Activated CD4-positive, alpha-beta T cell treated with anti-CD3 and anti-CD28 coated beads for 36 hours (primary cell): ENCODE results near the gene DHX32. TPM values are rescaled to one million over a fixed set of nuclear protein-coding genes. Genes with fewer than 3 reads are reported as not detected.
A peak's percentile ranks its signal among the peaks of the same experiment; 100 is the strongest.

Source experiments
- ATAC-seq: fragments of 200-7000 bp; cut with Tn5 transposase; one replicate; pipeline ENCODE4 v1.10.0; 2021; ENCODE audit warnings: mild to moderate bottlenecking, moderate library complexity
- CTCF ChIA-PET: fragments of 350-600 bp; sonication (Branson Sonifier 250); formaldehyde crosslinking; loops from one replicate; lab custom pipeline; 2021; ENCODE audit warnings: antibody characterized with exemption; lab: Charles Lee
- POLR2A ChIA-PET: fragments of 350-600 bp; sonication (Branson Sonifier 250); formaldehyde crosslinking; loops from one replicate; lab custom pipeline; 2021; ENCODE audit warnings: antibody characterized with exemption, inconsistent platforms; lab: Charles Lee
- DNase-seq: peaks from one replicate; pipeline ENCODE4 v3.0.0-alpha.2; 2020
- H3K27ac Mint-ChIP-seq: one replicate; pipeline ENCODE4 v1.8.0; 2021; ENCODE audit warnings: mixed read lengths
- H3K27me3 Mint-ChIP-seq: one replicate; pipeline ENCODE4 v1.8.0; 2021; ENCODE audit warnings: mixed read lengths
- H3K36me3 Mint-ChIP-seq: one replicate; pipeline ENCODE4 v1.8.0; 2021; ENCODE audit warnings: low read depth, mixed read lengths
- H3K4me1 Mint-ChIP-seq: one replicate; pipeline ENCODE4 v1.8.0; 2021; ENCODE audit warnings: mixed read lengths
- H3K4me3 Mint-ChIP-seq: one replicate; pipeline ENCODE4 v1.8.0; 2021; ENCODE audit warnings: mild to moderate bottlenecking, moderate library complexity, mixed read lengths
- H3K9me3 Mint-ChIP-seq: one replicate; pipeline ENCODE4 v1.8.0; 2021; ENCODE audit warnings: low read depth, mixed read lengths
- intact Hi-C, 2 experiments: fragments of 100-400 bp; cut with DNase I in 1 of 2; cut with micrococcal nuclease in 1 of 2; formaldehyde crosslinking; loops; one replicate each; pipeline versions ENCODE4 v1.14.2 to v1.15.1; 2022 to 2024; cut with DNase I, micrococcal nuclease
- microRNA-seq: library from miRNA; unstranded; fragments of <30 nt; microRNA quantifications from one replicate; pipeline ENCODE4 v1.2.0, GENCODE V29; 2021; ENCODE audit warnings: borderline replicate concordance
- total RNA-seq, 2 experiments: library from RNA; stranded (reverse); gene quantifications; one replicate each; pipeline ENCODE4 v1.2.3, GENCODE V29; 2021

Gene DHX32
- total RNA-seq, 2 experiments from 2014 or later = 19.4 to 23.5 TPM

DNA sequence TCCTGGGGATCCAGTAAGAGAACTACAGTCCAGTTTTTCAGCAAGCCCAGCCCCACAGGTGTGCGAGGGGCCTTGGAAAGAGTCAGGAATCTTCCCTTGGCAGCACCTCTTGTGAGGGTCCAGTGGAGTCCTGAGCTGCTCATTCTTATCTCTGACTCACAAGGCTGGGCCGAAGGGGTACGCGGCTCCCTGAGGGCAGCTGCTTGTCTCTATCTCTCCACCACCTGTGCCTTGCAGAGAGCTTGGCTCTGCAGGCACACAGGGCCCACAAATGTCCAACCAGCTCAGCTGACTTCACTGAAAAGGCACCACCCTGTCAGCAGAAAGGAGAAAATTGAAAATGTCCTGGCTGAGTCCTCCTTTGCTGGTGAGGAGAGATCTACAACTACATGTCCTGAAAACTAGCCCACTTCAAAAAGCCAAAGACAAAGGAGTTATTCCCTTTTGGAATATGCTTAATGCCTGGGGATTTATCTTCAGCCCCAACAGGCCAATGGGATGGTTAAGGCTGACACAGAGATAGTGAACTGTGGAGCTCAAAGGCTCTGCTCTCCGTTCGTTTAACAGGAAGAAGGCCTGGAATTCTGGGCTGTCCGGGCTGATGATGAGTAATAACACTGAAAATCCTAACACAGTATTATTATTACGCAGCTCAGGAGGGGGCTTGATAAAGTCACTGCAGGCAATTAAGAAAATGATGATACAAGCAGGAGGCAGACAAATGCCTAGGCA lies 81.5 kb downstream of the DHX32 start:
- ATAC-seq = no peak
- no peak overlapping the region for H3K4me3 Mint-ChIP-seq
- H3K36me3 Mint-ChIP-seq = peaks cover 3% of the 10 kb centered on the region
- no peak overlapping the region for H3K27ac Mint-ChIP-seq
- H3K27me3 Mint-ChIP-seq = no peaks in the 10 kb centered on the region
- POLR2A ChIA-PET = no interaction called here
- CTCF ChIA-PET = no interaction called here
- H3K9me3 Mint-ChIP-seq = no peaks in the 10 kb centered on the region
- intact Hi-C loops = no loop called here
- DNase-seq = no peak
- no peaks in the 10 kb centered on the region for H3K4me1 Mint-ChIP-seq

DNA sequence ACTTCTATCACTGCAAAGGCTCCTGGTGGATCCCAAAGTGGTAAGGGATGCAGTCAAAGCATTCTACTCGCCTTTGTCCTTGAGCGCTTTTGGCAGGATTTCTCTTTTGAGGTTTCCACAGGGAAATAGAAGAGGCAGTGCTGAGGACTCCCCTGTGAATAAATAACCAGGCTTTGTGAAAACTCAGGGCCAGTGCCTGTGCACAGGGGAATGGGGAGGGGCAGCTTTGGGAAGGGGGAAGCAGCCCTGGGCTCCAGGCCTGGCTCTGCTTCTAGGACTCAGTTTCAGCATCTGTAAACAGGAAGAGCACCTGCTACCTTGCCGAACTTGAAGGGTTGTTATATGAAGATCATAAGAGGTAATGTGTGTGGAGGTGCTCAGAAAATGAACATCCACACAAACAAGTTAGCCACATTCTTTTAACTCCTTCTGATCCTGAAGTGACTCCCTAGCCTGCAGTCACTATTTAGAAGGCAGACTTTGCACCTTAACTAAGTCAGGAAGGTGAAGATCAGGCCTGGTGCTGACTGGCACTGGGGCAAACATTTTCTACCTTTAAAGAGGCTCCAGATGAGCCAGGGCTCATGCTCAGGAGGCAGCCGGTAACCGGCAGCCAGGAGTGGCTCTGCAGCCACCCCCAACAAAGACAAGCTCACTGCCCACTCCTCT lies 83.0 kb downstream of the DHX32 start:
- ATAC-seq (no peak), DNase-seq (no peak)
- peaks cover 8% of the 10 kb centered on the region for H3K36me3 Mint-ChIP-seq
- no peaks in the 10 kb centered on the region for H3K27me3 Mint-ChIP-seq
- no peaks in the 10 kb centered on the region for H3K9me3 Mint-ChIP-seq
- H3K4me1 Mint-ChIP-seq = no peaks in the 10 kb centered on the region
- intact Hi-C loops = no loop called here
- CTCF ChIA-PET = interaction anchor here (0.6 kb wide), 1 partner anchor 33 kb away, joined by 3 read pairs; no protein-coding TSS in a partner anchor
- POLR2A ChIA-PET = no interaction called here
- no peak overlapping the region for H3K4me3 Mint-ChIP-seq
- H3K27ac Mint-ChIP-seq = no peak overlapping the region

DNA sequence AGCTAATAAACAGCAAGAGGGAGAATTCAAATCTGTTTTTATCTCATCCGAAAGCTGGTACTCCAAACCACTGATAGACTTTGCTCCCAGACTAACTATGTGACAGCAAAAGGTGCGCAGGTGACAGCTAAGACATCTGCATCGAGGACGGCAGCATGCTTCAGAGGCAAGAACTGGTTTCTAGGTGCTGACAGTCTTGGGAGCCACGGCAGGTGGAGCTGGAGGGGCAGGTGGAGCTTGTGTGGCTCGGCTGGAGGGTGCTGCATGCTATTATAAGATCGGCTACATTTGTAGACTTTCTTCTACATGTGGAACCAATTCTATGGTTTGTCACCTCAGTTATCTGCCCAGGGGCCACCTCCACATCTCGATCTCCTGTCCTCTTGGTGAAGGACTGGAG lies 83.7 kb downstream of the DHX32 start:
- Mint-ChIP-seq H3K27me3 (no peaks in the 10 kb centered on the region), H3K36me3 (peaks cover 9% of the 10 kb centered on the region), H3K4me1 (no peaks in the 10 kb centered on the region), H3K27ac (no peak overlapping the region), H3K9me3 (no peaks in the 10 kb centered on the region), H3K4me3 (no peak overlapping the region)
- ATAC-seq (no peak), DNase-seq (no peak)
- ChIA-PET CTCF (interaction anchor here (0.6 kb wide), 1 partner anchor 33 kb away, joined by 3 read pairs; no protein-coding TSS in a partner anchor), POLR2A (no interaction called here)
- intact Hi-C loops = no loop called here

DNA sequence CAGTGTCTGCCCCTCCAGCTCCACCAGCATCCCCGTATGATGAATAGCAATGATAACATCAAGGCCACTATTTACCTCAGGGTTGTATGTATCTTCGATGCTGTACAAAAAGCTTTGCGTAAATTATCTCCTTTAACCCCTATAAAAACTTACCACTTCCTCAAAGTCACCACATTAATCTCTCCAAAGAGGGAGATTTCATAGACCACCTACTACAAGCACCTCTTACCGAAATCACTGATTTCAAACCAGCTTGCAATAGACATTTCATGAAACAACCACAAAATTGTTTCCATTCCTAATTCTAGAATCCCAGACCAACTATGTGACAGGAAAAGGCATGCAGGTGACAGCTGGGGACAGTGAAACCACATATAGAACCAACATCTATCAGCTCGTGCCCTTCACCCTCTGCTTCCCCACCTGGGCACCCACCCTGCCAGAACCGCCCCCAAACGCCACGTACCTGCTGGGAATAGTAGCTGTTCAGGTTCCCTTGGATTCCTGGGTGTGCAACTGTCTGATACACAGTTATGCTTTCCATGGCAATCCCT lies 85.4 kb downstream of the DHX32 start:
- intact Hi-C loops = no loop called here
- peaks cover 12% of the 10 kb centered on the region for H3K36me3 Mint-ChIP-seq
- H3K4me1 Mint-ChIP-seq = no peaks in the 10 kb centered on the region
- ChIA-PET CTCF (no interaction called here), POLR2A (no interaction called here)
- H3K27me3 Mint-ChIP-seq = no peaks in the 10 kb centered on the region
- no peak overlapping the region for H3K27ac Mint-ChIP-seq
- H3K9me3 Mint-ChIP-seq = no peaks in the 10 kb centered on the region
- DNase-seq = no peak
- H3K4me3 Mint-ChIP-seq = no peak overlapping the region
- ATAC-seq = no peak

DNA sequence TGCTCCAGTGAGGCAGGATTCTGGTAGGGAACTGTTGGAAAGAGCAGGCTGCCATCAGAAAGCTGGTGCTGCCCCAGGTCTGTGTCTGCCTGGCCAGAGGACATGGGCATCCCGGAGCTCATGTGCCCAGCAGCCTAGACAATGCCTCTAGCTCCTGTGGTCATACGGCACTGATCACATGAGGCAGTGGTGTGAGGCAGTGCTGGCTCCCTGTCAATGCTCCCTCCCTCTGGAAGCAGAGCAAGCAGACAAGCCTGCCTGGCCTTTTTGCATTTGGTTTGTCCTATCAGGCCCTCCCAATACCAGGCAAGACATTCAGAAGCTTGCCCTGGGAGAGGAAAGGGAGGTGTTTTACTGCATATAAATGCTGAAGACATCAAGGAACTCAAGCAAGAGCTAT lies 86.0 kb downstream of the DHX32 start:
- intact Hi-C loops = no loop called here
- Mint-ChIP-seq H3K9me3 (no peaks in the 10 kb centered on the region), H3K4me1 (no peaks in the 10 kb centered on the region), H3K27ac (no peak overlapping the region), H3K4me3 (no peak overlapping the region), H3K36me3 (peaks cover 12% of the 10 kb centered on the region), H3K27me3 (no peaks in the 10 kb centered on the region)
- DNase-seq (no peak), ATAC-seq (no peak)
- ChIA-PET POLR2A (no interaction called here), CTCF (no interaction called here)

DNA sequence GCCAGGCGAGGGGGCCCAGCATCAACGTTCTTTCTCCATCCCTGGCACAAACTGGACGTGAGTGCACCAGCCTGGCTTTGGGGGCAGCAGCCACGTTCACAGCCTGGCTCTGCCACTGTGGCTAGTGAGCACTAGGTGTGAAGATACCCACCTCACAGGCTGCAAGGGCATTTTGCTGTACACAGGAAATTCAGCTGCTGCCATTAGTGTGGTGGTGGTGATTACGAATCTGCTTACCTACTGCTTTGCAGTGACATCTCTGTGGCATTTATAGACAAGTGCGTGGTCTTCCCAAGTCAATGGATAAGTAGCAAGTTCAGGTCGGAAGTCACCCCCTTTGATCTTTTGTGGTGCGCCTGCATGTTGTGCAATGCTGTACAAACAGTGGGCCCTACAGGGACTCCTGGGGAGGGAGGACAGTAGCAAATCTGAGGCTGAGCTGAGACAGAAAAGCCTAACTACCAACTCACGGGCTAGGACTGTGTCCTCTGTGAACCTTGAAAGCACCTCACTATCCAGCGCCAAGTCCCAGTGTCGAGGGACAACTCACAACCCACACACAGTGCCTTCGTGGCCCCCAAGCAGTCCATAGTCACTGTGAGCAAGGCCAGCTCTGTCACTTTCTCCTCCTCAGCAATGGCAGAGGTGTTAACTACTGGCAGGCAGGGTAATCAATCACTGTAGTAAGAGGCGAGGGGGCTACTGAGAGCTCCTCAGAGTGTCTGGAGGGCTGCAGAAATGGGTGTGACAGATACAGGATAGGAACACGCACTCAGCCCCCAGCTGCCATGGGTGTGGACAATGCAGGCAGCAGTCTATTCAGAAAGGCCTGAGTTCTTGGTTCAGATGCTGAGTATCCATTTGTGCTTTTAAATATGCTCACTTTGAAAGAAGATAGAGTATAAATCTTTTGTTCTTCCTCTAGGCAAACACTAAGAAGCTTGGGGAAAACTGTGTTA lies 88.5 kb downstream of the DHX32 start:
- ChIA-PET CTCF (interaction anchor here (1.1 kb wide), 1 partner anchor 9 kb away, joined by 3 read pairs; no protein-coding TSS in a partner anchor), POLR2A (no interaction called here)
- ATAC-seq (no peak), DNase-seq (no peak)
- Mint-ChIP-seq H3K27ac (no peak overlapping the region), H3K27me3 (no peaks in the 10 kb centered on the region), H3K4me3 (no peak overlapping the region), H3K9me3 (no peaks in the 10 kb centered on the region), H3K4me1 (peaks cover 12% of the 10 kb centered on the region), H3K36me3 (peaks cover 14% of the 10 kb centered on the region)
- intact Hi-C loops = no loop called here

DNA sequence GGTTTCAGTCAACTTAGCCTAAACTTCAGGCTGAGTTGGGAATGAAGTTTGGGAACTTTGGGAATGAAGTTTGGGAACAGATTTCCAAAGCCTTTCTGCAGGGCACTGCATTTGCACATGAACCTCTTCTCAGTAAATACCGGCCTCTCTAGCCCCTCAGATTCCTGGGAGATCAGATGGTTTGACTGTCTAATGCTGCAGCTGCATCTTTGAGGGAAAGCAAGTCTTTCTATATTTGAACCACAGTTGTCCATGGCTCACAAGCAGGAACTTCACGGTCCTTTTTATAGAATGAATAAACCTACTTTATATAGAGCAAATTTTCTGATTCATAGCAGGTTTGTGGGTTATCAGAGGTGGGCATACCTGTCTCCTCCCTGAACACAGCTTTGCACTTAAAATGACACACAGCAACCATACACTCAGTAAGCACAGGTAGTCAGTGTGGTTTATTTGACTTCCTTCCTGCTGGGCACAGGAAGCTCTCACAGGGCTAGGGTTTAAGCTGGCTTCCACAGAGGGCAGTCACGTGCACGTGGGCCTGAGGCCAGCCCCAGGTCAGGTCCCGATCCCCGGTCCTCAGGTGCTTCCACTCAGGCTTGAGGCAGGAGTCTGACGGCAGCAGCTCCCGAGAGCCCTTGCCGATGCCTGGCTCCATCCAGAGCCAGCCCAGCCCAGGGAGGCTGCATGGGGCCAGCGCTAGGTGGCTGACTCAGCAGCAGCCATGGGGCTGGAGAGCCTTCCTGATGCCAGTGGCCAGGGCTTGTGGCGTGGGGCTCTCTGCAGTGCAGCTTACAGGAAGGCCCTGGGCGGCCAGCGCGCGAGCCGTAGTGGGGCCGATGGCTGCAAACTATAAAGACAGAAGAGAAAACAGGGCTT lies 92.7 kb downstream of the DHX32 start:
- POLR2A ChIA-PET = no interaction called here
- no peaks in the 10 kb centered on the region for H3K27me3 Mint-ChIP-seq
- no peaks in the 10 kb centered on the region for H3K9me3 Mint-ChIP-seq
- no peak overlapping the region for H3K27ac Mint-ChIP-seq
- ATAC-seq = peak; percentile 75
- no peak overlapping the region for H3K4me3 Mint-ChIP-seq
- CTCF ChIA-PET = interaction anchor here (0.5 kb wide), 1 partner anchor 62 kb away, joined by 4 read pairs; no protein-coding TSS in a partner anchor
- peaks cover 16% of the 10 kb centered on the region for H3K4me1 Mint-ChIP-seq
- no peak for DNase-seq
- intact Hi-C loops = no loop called here
- peaks cover 9% of the 10 kb centered on the region for H3K36me3 Mint-ChIP-seq

Small RNAs within 50 kb of the gene (microRNA-seq; reads per million reads assigned to microRNA genes)
- gene MIR4484 = 4.2 reads per million, percentile 10 among the genes with 10 or more reads in this experiment

Other genes with a start within 250 kb of the DHX32 start
- not detected for gene TEX36, start 198.1 kb downstream of the DHX32 start, total RNA-seq
- 10 to 100 TPM; 29.6 to 30.8 TPM for gene EDRF1, start 161.6 kb downstream of the DHX32 start, total RNA-seq
- not detected for gene MMP21, start 105.5 kb downstream of the DHX32 start, total RNA-seq
- 10 to 100 TPM; 37.3 to 39.6 TPM for gene UROS, start 58.0 kb downstream of the DHX32 start, total RNA-seq
- gene BCCIP, start 57.7 kb downstream of the DHX32 start, total RNA-seq = 100 to 1,000 TPM; 106 to 115 TPM
- gene FANK1, start 15.3 kb upstream of the DHX32 start, total RNA-seq = 1 to 10 TPM in 1 of 2 experiments, under 1 TPM in 1; 0.42 to 1.0 TPM